Mesendoderm (in vitro differentiated cells): Measurements from ENCODE around the gene CCL4.

Source experiments
- DNase-seq: peaks from one replicate; pipeline ENCODE4 v3.0.0; 2013
- H2AK5ac ChIP-seq: 2 replicates; pipeline ENCODE4 v1.6.1; 2013; ENCODE audit warnings: low read length, inconsistent platforms
- H2BK120ac ChIP-seq: 2 replicates; pipeline ENCODE4 v1.6.1; 2013; ENCODE audit warnings: low read depth, mild to moderate bottlenecking, low read length, moderate library complexity, mixed read lengths
- H2BK15ac ChIP-seq: replicated peaks from 2 replicates; pipeline ENCODE4 v1.6.1; 2013; ENCODE audit warnings: low read depth, mild to moderate bottlenecking, moderate library complexity
- H2BK5ac ChIP-seq: 2 replicates; pipeline ENCODE4 v1.6.1; 2013; ENCODE audit warnings: low read length, inconsistent platforms
- H3K18ac ChIP-seq: 2 replicates; pipeline ENCODE4 v1.6.1; 2013; ENCODE audit warnings: mild to moderate bottlenecking, low read length, mixed read lengths
- H3K23ac ChIP-seq: one replicate; pipeline ENCODE4 v1.6.1; 2013; ENCODE audit warnings: low read length
- H3K27ac ChIP-seq: 2 replicates; pipeline ENCODE4 v1.5.1; 2013; ENCODE audit warnings: low read depth, mild to moderate bottlenecking, inconsistent platforms, low read length, moderate library complexity
- H3K27me3 ChIP-seq: 2 replicates; pipeline ENCODE4 v1.6.1; 2013; ENCODE audit warnings: low read length, control low read depth, mild to moderate bottlenecking, inconsistent platforms; ENCODE audit not compliant: insufficient read depth, poor library complexity
- H3K36me3 ChIP-seq: 2 replicates; pipeline ENCODE4 v1.6.1; 2013; ENCODE audit warnings: low read length, inconsistent platforms; ENCODE audit not compliant: control insufficient read depth, insufficient read depth
- H3K4ac ChIP-seq: one replicate; pipeline ENCODE4 v1.6.1; 2013; ENCODE audit warnings: low read depth, mild to moderate bottlenecking, low read length, moderate library complexity
- H3K4me1 ChIP-seq: 2 replicates; pipeline ENCODE4 v1.6.1; 2013; ENCODE audit warnings: low read depth, low read length, inconsistent platforms; ENCODE audit not compliant: control insufficient read depth
- H3K4me2 ChIP-seq: 2 replicates; pipeline ENCODE4 v1.6.1; 2013; ENCODE audit warnings: low read length
- H3K4me3 ChIP-seq: 2 replicates; pipeline ENCODE4 v1.5.1; 2013; ENCODE audit warnings: mild to moderate bottlenecking, low read length
- H3K56ac ChIP-seq: one replicate; pipeline ENCODE4 v1.6.1; 2013; ENCODE audit warnings: low read length
- H3K79me1 ChIP-seq: 2 replicates; pipeline ENCODE4 v1.6.1; 2013; ENCODE audit warnings: low read length, inconsistent platforms
- H3K79me2 ChIP-seq: 2 replicates; pipeline ENCODE4 v1.6.1; 2013; ENCODE audit warnings: mild to moderate bottlenecking, low read length; ENCODE audit not compliant: control insufficient read depth, insufficient read depth
- H3K9ac ChIP-seq: 2 replicates; pipeline ENCODE4 v1.6.1; 2013; ENCODE audit warnings: low read length, inconsistent platforms
- H4K5ac ChIP-seq: one replicate; pipeline ENCODE4 v1.6.1; 2013; ENCODE audit warnings: low read length
- H4K8ac ChIP-seq: one replicate; pipeline ENCODE4 v1.6.1; 2013; ENCODE audit warnings: low read depth, mild to moderate bottlenecking, control low read depth, low read length, moderate library complexity
- WGBS: extraction: QIAGEN DNeasy Blood & Tissue Kit; methylation state at CpG from one replicate; pipeline ENCODE4 v1.1.7; 2013; ENCODE audit warnings: low lambda C conversion rate, missing lambda C conversion rate; ENCODE audit not compliant: insufficient coverage; ENCODE audit errors: extremely low coverage; 5-methylcytosine and 5-hydroxymethylcytosine counted together

Gene CCL4

GRCh38 chr17:36063786-36064541 is 39.7 kb upstream of the CCL4 start, which contains the start of gene CCL18:
Gene CCL18, plus strand, starts transcription at chr17:36064272. Its CDS starts 71 bp downstream, at chr17:36064343.
- H3K18ac ChIP-seq: no peak within 1 kb of the TSS
- H2BK5ac ChIP-seq: no peak within 1 kb of the TSS
- no peaks in the 10 kb centered on the region for H3K79me2 ChIP-seq
- H4K5ac ChIP-seq: no peak within 1 kb of the TSS
- no peak within 1 kb of the TSS for H4K8ac ChIP-seq
- H3K27me3 ChIP-seq: no peaks in the 10 kb centered on the region
- no peak for DNase-seq
- no peak within 1 kb of the TSS for H2BK15ac ChIP-seq
- H3K4ac ChIP-seq: no peak within 1 kb of the TSS
- H3K4me2 ChIP-seq: no peak within 1 kb of the TSS
- H2AK5ac ChIP-seq: no peak within 1 kb of the TSS
- WGBS: no CpG with 5 or more reads among the region's 5 CpGs
- no peaks in the 10 kb centered on the region for H3K79me1 ChIP-seq
- H3K4me3 ChIP-seq: no peak within 1 kb of the TSS
- no peaks in the 10 kb centered on the region for H3K36me3 ChIP-seq
- H2BK120ac ChIP-seq: no peak within 1 kb of the TSS
- no peaks in the 10 kb centered on the region for H3K4me1 ChIP-seq
- no peak within 1 kb of the TSS for H3K9ac ChIP-seq
- no peak within 1 kb of the TSS for H3K27ac ChIP-seq
- H3K56ac ChIP-seq: no peak within 1 kb of the TSS
- no peak within 1 kb of the TSS for H3K23ac ChIP-seq

GRCh38 chr17:36066365-36066985 is 37.2 kb upstream of the CCL4 start:
- Histone ChIP-seq H4K5ac (no peak overlapping the region), H2BK120ac (no peak overlapping the region), H3K4ac (no peak overlapping the region), H3K79me1 (no peaks in the 10 kb centered on the region), H3K4me1 (no peaks in the 10 kb centered on the region), H3K18ac (no peak overlapping the region), H3K23ac (no peak overlapping the region), H4K8ac (no peak overlapping the region), H3K56ac (no peak overlapping the region), H3K4me3 (no peak overlapping the region), H3K36me3 (no peaks in the 10 kb centered on the region), H3K79me2 (no peaks in the 10 kb centered on the region), H3K9ac (no peak overlapping the region), H2BK15ac (no peak overlapping the region), H2AK5ac (no peak overlapping the region), H3K27me3 (no peaks in the 10 kb centered on the region), H3K27ac (no peak overlapping the region), H2BK5ac (no peak overlapping the region), H3K4me2 (no peak overlapping the region)
- no peak for DNase-seq
- no CpG with 5 or more reads among the region's 6 CpGs for WGBS

GRCh38 chr17:36068524-36068923 is 35.1 kb upstream of the CCL4 start:
- Histone ChIP-seq H3K56ac (no peak overlapping the region), H3K27ac (no peak overlapping the region)
- no CpG with 5 or more reads among the region's 3 CpGs for WGBS

GRCh38 chr17:36069136-36069535 is 34.5 kb upstream of the CCL4 start:
- H3K36me3 ChIP-seq: no peaks in the 10 kb centered on the region
- no peaks in the 10 kb centered on the region for H3K27me3 ChIP-seq
- H3K4ac ChIP-seq: no peak overlapping the region
- no peak for DNase-seq
- H3K4me3 ChIP-seq: no peak overlapping the region
- H3K23ac ChIP-seq: no peak overlapping the region
- H3K79me2 ChIP-seq: no peaks in the 10 kb centered on the region
- H3K79me1 ChIP-seq: no peaks in the 10 kb centered on the region
- no peak overlapping the region for H2AK5ac ChIP-seq
- no peak overlapping the region for H3K9ac ChIP-seq
- no peaks in the 10 kb centered on the region for H3K4me1 ChIP-seq
- H2BK120ac ChIP-seq: no peak overlapping the region
- H3K56ac ChIP-seq: no peak overlapping the region
- no peak overlapping the region for H3K27ac ChIP-seq
- no peak overlapping the region for H4K5ac ChIP-seq
- H2BK5ac ChIP-seq: no peak overlapping the region
- H2BK15ac ChIP-seq: no peak overlapping the region
- H3K18ac ChIP-seq: no peak overlapping the region
- no peak overlapping the region for H4K8ac ChIP-seq
- H3K4me2 ChIP-seq: no peak overlapping the region

More at GRCh38 chr17:36068524-36068923, 35.1 kb upstream of the CCL4 start:
- Histone ChIP-seq H3K27me3 (no peaks in the 10 kb centered on the region), H3K36me3 (no peaks in the 10 kb centered on the region), H3K4me2 (no peak overlapping the region), H4K5ac (no peak overlapping the region), H3K18ac (no peak overlapping the region), H3K4me3 (no peak overlapping the region), H2BK120ac (no peak overlapping the region), H2AK5ac (no peak overlapping the region), H3K79me1 (no peaks in the 10 kb centered on the region), H4K8ac (no peak overlapping the region), H3K9ac (no peak overlapping the region), H2BK15ac (no peak overlapping the region), H3K4ac (no peak overlapping the region), H3K79me2 (no peaks in the 10 kb centered on the region), H3K4me1 (no peaks in the 10 kb centered on the region), H2BK5ac (no peak overlapping the region), H3K23ac (no peak overlapping the region)
- no peak for DNase-seq

- no peaks in the 10 kb centered on the region for H3K79me1 ChIP-seq
- H3K18ac ChIP-seq: no peak overlapping the region
- no peak overlapping the region for H3K27ac ChIP-seq
- H3K4me3 ChIP-seq: no peak overlapping the region
- no peaks in the 10 kb centered on the region for H3K27me3 ChIP-seq
- H3K23ac ChIP-seq: no peak overlapping the region
- no peak overlapping the region for H4K5ac ChIP-seq
- H2BK15ac ChIP-seq: no peak overlapping the region
- no peak overlapping the region for H2BK5ac ChIP-seq
- no peak overlapping the region for H4K8ac ChIP-seq
- no peaks in the 10 kb centered on the region for H3K79me2 ChIP-seq
- no CpG with 5 or more reads among the region's 3 CpGs for WGBS
- no peaks in the 10 kb centered on the region for H3K36me3 ChIP-seq
- no peak overlapping the region for H3K4me2 ChIP-seq
- H2AK5ac ChIP-seq: no peak overlapping the region
- H3K9ac ChIP-seq: no peak overlapping the region
- no peak overlapping the region for H3K56ac ChIP-seq
- no peak overlapping the region for H3K4ac ChIP-seq
- no peak overlapping the region for H2BK120ac ChIP-seq
- no peaks in the 10 kb centered on the region for H3K4me1 ChIP-seq
- no peak for DNase-seq
Observed at GRCh38 chr17:36070427-36070826, 33.2 kb upstream of the CCL4 start.
